Skeletal muscle satellite cell (primary cell): Measurements from ENCODE around the gene LINC00237.

ENCODE experiments used
- H3K27me3 ChIP-seq: 2 replicates; pipeline ENCODE4 v1.7.0; 2013; ENCODE audit warnings: low read length; ENCODE audit not compliant: control insufficient read depth, insufficient read depth
- H3K36me3 ChIP-seq: 2 replicates; pipeline ENCODE4 v1.7.0; 2013; ENCODE audit warnings: mild to moderate bottlenecking, control low read depth, low read length; ENCODE audit not compliant: insufficient read depth
- H3K4me1 ChIP-seq: 2 replicates; pipeline ENCODE4 v1.7.0; 2013; ENCODE audit warnings: low read length; ENCODE audit not compliant: control insufficient read depth, insufficient read depth
- H3K4me2 ChIP-seq: 2 replicates; pipeline ENCODE4 v1.7.0; 2013; ENCODE audit warnings: mild to moderate bottlenecking, low read length
- H3K4me3 ChIP-seq: 2 replicates; pipeline ENCODE4 v1.7.0; 2013; ENCODE audit warnings: low read length
- H3K9ac ChIP-seq: 2 replicates; pipeline ENCODE4 v1.7.0; 2013; ENCODE audit warnings: mild to moderate bottlenecking, low read depth, low read length, moderate library complexity
- H3K9me3 ChIP-seq: replicated peaks from 2 replicates; pipeline ENCODE4 v1.7.0; 2013; ENCODE audit warnings: mild to moderate bottlenecking, control low read depth, low read length

The LINC00237 gene

GRCh38 chr20:21137078-21137477 is 30.9 kb upstream of the LINC00237 start:
- no peaks in the 10 kb centered on the region for H3K9me3 ChIP-seq
- no peak overlapping the region for H3K4me3 ChIP-seq
- H3K4me2 ChIP-seq: no peak overlapping the region
- H3K36me3 ChIP-seq: peaks cover 3% of the 10 kb centered on the region
- no peak overlapping the region for H3K9ac ChIP-seq
- no peaks in the 10 kb centered on the region for H3K27me3 ChIP-seq
- H3K4me1 ChIP-seq: no peaks in the 10 kb centered on the region

GRCh38 chr20:21136015-21136732 is 30.0 kb upstream of the LINC00237 start:
- Histone ChIP-seq H3K4me3 (no peak overlapping the region), H3K9me3 (no peaks in the 10 kb centered on the region), H3K36me3 (peaks cover 3% of the 10 kb centered on the region), H3K4me2 (no peak overlapping the region), H3K9ac (no peak overlapping the region), H3K4me1 (no peaks in the 10 kb centered on the region), H3K27me3 (no peaks in the 10 kb centered on the region)

GRCh38 chr20:21134883-21135493 is 28.8 kb upstream of the LINC00237 start:
- H3K9ac ChIP-seq: no peak overlapping the region
- H3K27me3 ChIP-seq: no peaks in the 10 kb centered on the region
- peaks cover 3% of the 10 kb centered on the region for H3K36me3 ChIP-seq
- H3K4me2 ChIP-seq: no peak overlapping the region
- H3K4me3 ChIP-seq: no peak overlapping the region
- no peaks in the 10 kb centered on the region for H3K9me3 ChIP-seq
- no peaks in the 10 kb centered on the region for H3K4me1 ChIP-seq

DNA sequence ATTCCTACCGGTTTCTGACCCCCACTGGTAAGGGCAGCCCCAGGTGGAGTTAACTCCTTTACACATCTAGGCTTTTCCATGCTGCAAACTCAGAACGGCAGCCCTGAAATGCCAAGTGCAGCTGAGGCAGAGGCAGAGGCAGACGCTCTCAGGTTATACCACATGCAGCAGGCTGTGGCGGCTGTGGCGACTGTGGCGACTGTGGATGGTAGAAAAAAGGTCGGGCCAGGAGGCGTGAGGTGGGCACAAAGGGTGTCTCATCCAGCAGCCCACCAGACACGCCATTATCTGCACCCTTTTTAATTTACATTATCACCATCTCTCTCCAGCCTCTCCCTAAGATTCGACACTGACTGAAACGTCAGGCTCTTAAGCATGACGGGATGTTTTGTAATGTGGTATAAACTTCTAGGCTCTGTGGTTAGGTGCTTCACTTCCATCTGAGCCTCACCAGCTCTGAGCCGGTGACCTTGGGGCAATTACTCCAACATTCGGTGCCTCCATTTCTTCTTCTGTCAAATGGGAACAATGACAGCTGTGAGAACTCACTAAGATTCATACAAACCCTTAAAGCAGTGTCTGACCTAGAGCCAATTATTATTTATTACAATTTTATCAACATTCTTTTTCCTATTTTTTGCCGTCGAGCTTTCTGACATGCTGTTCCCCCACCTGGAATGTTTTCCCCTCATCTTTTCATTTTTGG is 27.9 kb upstream of the LINC00237 start:
- no peaks in the 10 kb centered on the region for H3K27me3 ChIP-seq
- H3K4me3 ChIP-seq: no peak overlapping the region
- H3K9ac ChIP-seq: no peak overlapping the region
- no peaks in the 10 kb centered on the region for H3K4me1 ChIP-seq
- no peak overlapping the region for H3K4me2 ChIP-seq
- H3K36me3 ChIP-seq: peaks cover 3% of the 10 kb centered on the region
- H3K9me3 ChIP-seq: no peaks in the 10 kb centered on the region

DNA sequence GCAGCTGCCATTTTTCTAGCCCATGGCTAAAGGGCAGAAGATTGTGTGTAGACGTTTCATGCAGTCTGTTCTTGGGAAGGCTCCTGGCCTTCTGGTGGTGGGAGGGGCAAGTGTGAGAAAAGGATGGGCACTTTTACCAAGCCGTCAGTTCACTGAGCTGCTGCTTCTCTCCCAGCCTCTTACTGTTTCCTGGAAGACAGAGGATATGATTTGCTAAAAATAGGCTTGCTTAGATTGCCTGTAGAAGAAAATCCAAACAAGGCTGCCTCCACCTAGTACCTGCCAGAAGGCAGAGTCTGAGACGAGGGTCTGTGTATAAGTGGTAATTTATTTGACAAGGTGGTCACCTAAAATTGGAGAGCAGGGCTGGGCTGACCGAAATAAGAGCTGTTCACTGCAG is 27.2 kb upstream of the LINC00237 start:
- no peaks in the 10 kb centered on the region for H3K4me1 ChIP-seq
- H3K9ac ChIP-seq: no peak overlapping the region
- H3K27me3 ChIP-seq: no peaks in the 10 kb centered on the region
- no peak overlapping the region for H3K4me3 ChIP-seq
- peaks cover 3% of the 10 kb centered on the region for H3K36me3 ChIP-seq
- H3K9me3 ChIP-seq: no peaks in the 10 kb centered on the region
- H3K4me2 ChIP-seq: no peak overlapping the region

DNA sequence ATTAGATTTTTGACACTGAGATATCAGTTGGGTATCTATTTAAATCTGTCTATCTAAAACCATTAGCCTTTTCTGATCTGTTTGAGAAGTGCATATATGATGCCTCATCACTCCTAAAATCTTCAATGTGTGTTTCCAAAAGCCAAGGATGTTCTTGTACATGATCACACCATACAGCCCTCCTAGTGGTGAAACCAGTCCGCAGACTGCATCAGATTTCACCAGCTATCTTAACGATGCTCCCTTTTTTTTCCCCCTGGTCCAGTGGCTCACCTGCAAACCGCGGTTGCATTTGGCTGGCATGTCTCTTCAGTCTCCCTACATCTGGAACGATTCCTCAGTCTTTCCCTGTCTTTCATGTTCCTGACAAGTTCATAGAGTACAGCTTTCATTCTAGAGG is 23.7 kb upstream of the LINC00237 start:
- Histone ChIP-seq H3K9me3 (no peaks in the 10 kb centered on the region), H3K27me3 (no peaks in the 10 kb centered on the region), H3K4me2 (no peak overlapping the region), H3K4me1 (peaks cover 6% of the 10 kb centered on the region), H3K4me3 (no peak overlapping the region), H3K36me3 (no peaks in the 10 kb centered on the region), H3K9ac (no peak overlapping the region)

- Histone ChIP-seq H3K27me3 (no peaks in the 10 kb centered on the region), H3K4me2 (peak overlapping the region; percentile 93), H3K4me3 (no peak overlapping the region), H3K4me1 (peaks cover 6% of the 10 kb centered on the region), H3K36me3 (no peaks in the 10 kb centered on the region), H3K9ac (peak overlapping the region; percentile 88), H3K9me3 (no peaks in the 10 kb centered on the region)
Measured at GRCh38 chr20:21127201-21127981, 21.2 kb upstream of the LINC00237 start.

- peak overlapping the region; percentile 93 for H3K4me2 ChIP-seq
- H3K27me3 ChIP-seq: no peaks in the 10 kb centered on the region
- peaks cover 6% of the 10 kb centered on the region for H3K4me1 ChIP-seq
- peak overlapping the region; percentile 82 for H3K4me3 ChIP-seq
- peak overlapping the region; percentile 88 for H3K9ac ChIP-seq
- H3K9me3 ChIP-seq: no peaks in the 10 kb centered on the region
- H3K36me3 ChIP-seq: no peaks in the 10 kb centered on the region
Measured at GRCh38 chr20:21126581-21126870, 20.4 kb upstream of the LINC00237 start.

DNA sequence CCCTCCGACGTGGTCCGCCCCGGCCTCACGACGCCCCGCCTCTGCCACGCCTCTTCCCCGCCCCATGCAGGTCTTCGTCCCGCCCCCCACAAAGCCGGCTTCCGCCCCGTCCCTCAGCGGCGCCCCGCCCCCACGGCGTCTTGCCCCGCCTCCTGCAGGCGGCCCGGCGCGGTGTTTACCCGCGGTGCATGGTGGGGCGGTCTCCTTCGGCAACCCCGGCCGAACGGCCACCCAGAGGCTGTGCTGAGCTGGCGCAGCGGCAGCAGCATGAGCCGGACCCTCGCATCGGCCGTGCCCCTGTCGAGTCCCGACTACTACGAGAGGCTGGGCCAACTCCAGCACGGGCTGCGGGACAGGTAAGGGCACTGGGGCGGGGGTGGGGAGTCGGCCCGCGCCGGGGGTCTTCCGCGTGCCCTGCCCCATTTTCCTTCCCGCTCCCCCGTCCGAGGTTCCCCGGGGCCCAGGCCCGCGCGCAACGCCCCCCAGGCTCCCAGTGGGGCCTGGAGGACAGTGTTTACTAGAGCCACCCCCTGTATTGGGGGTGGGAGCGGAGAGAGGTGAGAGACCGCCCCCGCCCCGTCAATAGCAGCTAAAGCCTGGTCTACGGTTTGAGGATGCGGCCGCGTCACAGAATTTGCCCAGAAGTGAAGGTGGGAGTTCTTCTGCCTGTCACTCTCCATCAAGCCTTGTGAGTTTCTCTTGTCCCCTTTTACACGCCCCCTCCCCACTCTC is 19.9 kb upstream of the LINC00237 start, which contains the start of gene KIZ:
KIZ (plus strand) TSS at position 234 of the 732 bp plus-strand sequence; CDS start at position 268, 34 bp downstream.
- H3K36me3 ChIP-seq: no peaks in the 10 kb centered on the region
- no peaks in the 10 kb centered on the region for H3K9me3 ChIP-seq
- H3K4me3 ChIP-seq: peak within 1 kb of the TSS; percentile 82
- H3K27me3 ChIP-seq: peaks cover under 1% of the 10 kb centered on the region
- H3K9ac ChIP-seq: peak within 1 kb of the TSS; percentile 88
- peaks cover 6% of the 10 kb centered on the region for H3K4me1 ChIP-seq
- H3K4me2 ChIP-seq: peak within 1 kb of the TSS; percentile 99

DNA sequence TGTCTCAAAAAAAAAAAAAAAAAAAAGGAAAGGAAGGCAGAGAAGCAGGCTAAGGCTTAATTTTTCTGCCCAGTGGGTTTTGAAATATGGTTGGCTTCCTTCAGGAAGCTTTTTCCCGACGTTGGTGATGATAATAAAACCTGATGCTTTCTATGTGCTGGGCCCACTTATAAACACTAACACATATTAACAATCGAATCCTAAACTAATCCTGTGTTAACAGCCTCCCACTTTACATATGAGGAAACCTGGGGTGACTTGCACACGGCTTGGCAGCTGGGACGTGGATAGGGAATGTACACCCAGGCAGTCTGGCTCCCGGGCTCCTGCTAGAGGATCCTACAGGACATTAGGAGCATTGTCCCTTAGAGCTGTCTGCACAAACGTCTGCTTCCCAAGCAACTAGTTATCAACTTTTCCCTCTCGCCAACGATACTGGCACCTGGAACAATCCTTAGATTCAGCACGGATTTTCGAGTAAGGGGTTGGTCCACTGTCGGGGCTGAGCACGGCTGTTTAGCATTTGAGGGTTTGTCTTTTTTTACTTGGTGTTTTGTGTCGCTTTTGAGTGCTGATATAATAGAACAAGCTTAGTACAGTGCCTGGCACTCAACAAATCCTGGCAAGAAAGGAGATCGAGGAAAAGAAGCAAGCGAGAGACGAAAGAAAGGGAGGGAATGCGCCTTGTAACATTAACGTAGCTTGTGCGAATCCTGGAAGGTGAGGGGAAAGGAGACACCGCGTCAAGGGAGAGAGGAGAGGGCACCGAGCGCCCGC is 19.1 kb upstream of the LINC00237 start:
- H3K36me3 ChIP-seq: no peaks in the 10 kb centered on the region
- H3K4me1 ChIP-seq: peaks cover 6% of the 10 kb centered on the region
- peaks cover 3% of the 10 kb centered on the region for H3K27me3 ChIP-seq
- peak overlapping the region; percentile 99 for H3K4me2 ChIP-seq
- peak overlapping the region; percentile 82 for H3K4me3 ChIP-seq
- no peaks in the 10 kb centered on the region for H3K9me3 ChIP-seq
- peak overlapping the region; percentile 67 for H3K9ac ChIP-seq
